ENCODE data around the gene UNC50. TPM values are rescaled to one million over a fixed set of nuclear protein-coding genes. Genes with fewer than 3 reads are reported as not detected.

UNC50 gene
- total and polyA plus RNA-seq, 2 donors (not counting 1 experiment from before 2014, with no cell fraction given): 64.1 to 71.4 TPM

DNA sequence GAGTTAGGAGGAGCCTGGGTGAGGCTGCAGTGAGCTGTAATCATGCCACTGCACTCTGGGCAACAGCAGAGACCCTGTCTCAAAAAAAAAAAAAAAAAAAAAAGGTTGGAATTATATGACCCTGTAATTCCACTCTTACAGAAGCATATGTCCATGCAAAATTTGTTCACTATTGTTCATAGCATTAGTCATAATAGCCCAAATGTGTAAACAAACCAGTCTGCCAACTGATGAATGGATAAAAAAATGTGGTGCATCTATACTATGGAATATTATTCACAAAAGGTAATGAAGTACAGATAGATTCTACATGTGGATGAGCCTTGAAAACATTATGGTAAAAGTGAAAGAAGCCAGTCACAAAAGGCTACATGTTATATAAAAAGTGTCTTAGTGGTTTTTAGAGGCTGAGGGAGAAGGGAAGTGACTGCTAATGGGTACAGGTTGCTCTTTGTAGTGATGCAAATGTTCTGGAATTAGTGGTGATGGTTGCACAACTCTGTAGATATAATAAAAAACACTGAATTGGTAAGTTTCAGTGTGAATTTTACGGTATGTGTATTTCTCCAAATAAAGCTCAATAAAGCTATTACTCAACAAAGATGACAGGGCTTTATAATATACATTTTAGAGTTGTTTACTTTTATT lies 9.5 kb upstream of the UNC50 start:
- Histone ChIP-seq H3K79me2 (ENCODE audit: control insufficient read depth, insufficient read depth, low read length) (no peaks in the 10 kb centered on the region), H3K9ac (ENCODE audit: insufficient read depth, low read length) (no peak overlapping the region), H3K27ac (ENCODE audit: insufficient read depth, low read length) (no peak overlapping the region), H2AFZ (ENCODE audit: low read length) (no peak overlapping the region), H3K36me3 (ENCODE audit: control insufficient read depth, insufficient read depth, low read length) (peaks cover 2% of the 10 kb centered on the region), H3K4me2 (ENCODE audit: extremely low read depth, insufficient read depth, low read length) (no peak overlapping the region), H3K4me1 (ENCODE audit: control insufficient read depth, extremely low read depth, insufficient read depth, low read length) (no peaks in the 10 kb centered on the region), H3K27me3 (ENCODE audit: control insufficient read depth, insufficient read depth, low read length) (no peaks in the 10 kb centered on the region), H3K9me3 (ENCODE audit: control insufficient read depth, insufficient read depth, low read depth, low read length) (no peaks in the 10 kb centered on the region), H3K4me3 (replicated peaks in 1 of 4; ENCODE audit: control extremely low read depth in 1 of 4, insufficient read depth in 1 of 4, low read depth in 3 of 4, low read length in 4 of 4) (no peak overlapping the region), H4K20me1 (ENCODE audit: control insufficient read depth, extremely low read depth, insufficient read depth, low read length) (no peaks in the 10 kb centered on the region)
- peak; percentile 50 to 51 for DNase-seq (ENCODE audit: low read depth in 2 of 2)
- TF ChIP-seq, protein P1, sequence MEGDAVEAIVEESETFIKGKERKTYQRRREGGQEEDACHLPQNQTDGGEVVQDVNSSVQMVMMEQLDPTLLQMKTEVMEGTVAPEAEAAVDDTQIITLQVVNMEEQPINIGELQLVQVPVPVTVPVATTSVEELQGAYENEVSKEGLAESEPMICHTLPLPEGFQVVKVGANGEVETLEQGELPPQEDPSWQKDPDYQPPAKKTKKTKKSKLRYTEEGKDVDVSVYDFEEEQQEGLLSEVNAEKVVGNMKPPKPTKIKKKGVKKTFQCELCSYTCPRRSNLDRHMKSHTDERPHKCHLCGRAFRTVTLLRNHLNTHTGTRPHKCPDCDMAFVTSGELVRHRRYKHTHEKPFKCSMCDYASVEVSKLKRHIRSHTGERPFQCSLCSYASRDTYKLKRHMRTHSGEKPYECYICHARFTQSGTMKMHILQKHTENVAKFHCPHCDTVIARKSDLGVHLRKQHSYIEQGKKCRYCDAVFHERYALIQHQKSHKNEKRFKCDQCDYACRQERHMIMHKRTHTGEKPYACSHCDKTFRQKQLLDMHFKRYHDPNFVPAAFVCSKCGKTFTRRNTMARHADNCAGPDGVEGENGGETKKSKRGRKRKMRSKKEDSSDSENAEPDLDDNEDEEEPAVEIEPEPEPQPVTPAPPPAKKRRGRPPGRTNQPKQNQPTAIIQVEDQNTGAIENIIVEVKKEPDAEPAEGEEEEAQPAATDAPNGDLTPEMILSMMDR (conservative IDR thresholded peaks at IDR 0.05 in 1 of 2, IDR thresholded peaks at IDR 0.05 in 1 of 2; ENCODE audit: low read depth in 1 of 2, low read length in 2 of 2): no peak
- TF ChIP-seq EZH2 (IDR thresholded peaks at IDR 0.05; ENCODE audit: low read length, missing control alignments): no peak

DNA sequence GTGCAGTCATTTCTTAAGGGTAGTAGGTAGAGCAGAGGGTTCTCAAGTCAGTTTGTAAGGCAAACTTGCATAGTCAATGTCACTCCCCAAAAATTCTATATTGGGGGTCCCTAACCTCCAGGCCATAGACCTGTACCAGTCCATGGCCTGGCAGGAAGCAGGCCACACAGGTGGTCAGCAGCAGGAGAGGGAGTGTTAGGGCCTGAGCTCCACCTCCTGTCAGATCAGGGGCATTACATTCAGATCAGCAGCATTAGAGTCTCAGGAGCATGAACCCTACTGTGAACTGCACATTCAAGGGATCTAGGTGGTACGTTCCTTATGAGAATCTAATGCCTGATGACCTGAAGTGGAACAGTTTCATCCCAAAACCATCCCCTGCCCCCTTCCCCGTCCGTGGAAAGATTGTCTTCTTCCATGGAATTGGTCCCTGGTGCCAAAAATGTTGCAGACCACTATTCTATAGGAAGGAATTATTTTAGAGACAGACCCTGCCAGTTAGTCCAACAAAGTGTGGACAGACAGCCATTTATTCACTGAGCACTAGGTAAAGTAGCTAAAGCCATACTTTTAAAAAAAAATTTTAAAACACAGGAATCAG lies 6.8 kb upstream of the UNC50 start:
- Histone ChIP-seq H3K36me3 (ENCODE audit: control insufficient read depth, insufficient read depth, low read length) (peaks cover 2% of the 10 kb centered on the region), H3K4me2 (ENCODE audit: extremely low read depth, insufficient read depth, low read length) (no peak overlapping the region), H3K9ac (ENCODE audit: insufficient read depth, low read length) (no peak overlapping the region), H3K27me3 (ENCODE audit: control insufficient read depth, insufficient read depth, low read length) (no peaks in the 10 kb centered on the region), H2AFZ (ENCODE audit: low read length) (no peak overlapping the region), H3K27ac (ENCODE audit: insufficient read depth, low read length) (no peak overlapping the region), H4K20me1 (ENCODE audit: control insufficient read depth, extremely low read depth, insufficient read depth, low read length) (no peaks in the 10 kb centered on the region), H3K4me3 (replicated peaks in 1 of 4; ENCODE audit: control extremely low read depth in 1 of 4, insufficient read depth in 1 of 4, low read depth in 3 of 4, low read length in 4 of 4) (no peak overlapping the region), H3K79me2 (ENCODE audit: control insufficient read depth, insufficient read depth, low read length) (peaks cover 7% of the 10 kb centered on the region), H3K4me1 (ENCODE audit: control insufficient read depth, extremely low read depth, insufficient read depth, low read length) (no peaks in the 10 kb centered on the region), H3K9me3 (ENCODE audit: control insufficient read depth, insufficient read depth, low read depth, low read length) (no peaks in the 10 kb centered on the region)
- TF ChIP-seq, protein P1 (conservative IDR thresholded peaks at IDR 0.05 in 1 of 2, IDR thresholded peaks at IDR 0.05 in 1 of 2; ENCODE audit: low read depth in 1 of 2, low read length in 2 of 2): peak; percentile 64 to 69
- TF ChIP-seq EZH2 (IDR thresholded peaks at IDR 0.05; ENCODE audit: low read length, missing control alignments): no peak
- peak; percentile 41 to 42 for DNase-seq (ENCODE audit: low read depth in 2 of 2)

- H3K9ac ChIP-seq (ENCODE audit: insufficient read depth, low read length): no peak overlapping the region
- H3K27ac ChIP-seq (ENCODE audit: insufficient read depth, low read length): no peak overlapping the region
- H3K4me1 ChIP-seq (ENCODE audit: control insufficient read depth, extremely low read depth, insufficient read depth, low read length): peaks cover 7% of the 10 kb centered on the region
- no peaks in the 10 kb centered on the region for H4K20me1 ChIP-seq (ENCODE audit: control insufficient read depth, extremely low read depth, insufficient read depth, low read length)
- no peak overlapping the region for H2AFZ ChIP-seq (ENCODE audit: low read length)
- no peak for TF ChIP-seq EZH2 (IDR thresholded peaks at IDR 0.05; ENCODE audit: low read length, missing control alignments)
- TF ChIP-seq, protein P1 (conservative IDR thresholded peaks at IDR 0.05 in 1 of 2, IDR thresholded peaks at IDR 0.05 in 1 of 2; ENCODE audit: low read depth in 1 of 2, low read length in 2 of 2): no peak
- no peak overlapping the region for H3K4me3 ChIP-seq (replicated peaks in 1 of 4; ENCODE audit: control extremely low read depth in 1 of 4, insufficient read depth in 1 of 4, low read depth in 3 of 4, low read length in 4 of 4)
- H3K4me2 ChIP-seq (ENCODE audit: extremely low read depth, insufficient read depth, low read length): no peak overlapping the region
- peaks cover 26% of the 10 kb centered on the region for H3K79me2 ChIP-seq (ENCODE audit: control insufficient read depth, insufficient read depth, low read length)
- peaks cover 2% of the 10 kb centered on the region for H3K36me3 ChIP-seq (ENCODE audit: control insufficient read depth, insufficient read depth, low read length)
- H3K27me3 ChIP-seq (ENCODE audit: control insufficient read depth, insufficient read depth, low read length): no peaks in the 10 kb centered on the region
- no peak for DNase-seq (ENCODE audit: low read depth in 2 of 2)
- no peaks in the 10 kb centered on the region for H3K9me3 ChIP-seq (ENCODE audit: control insufficient read depth, insufficient read depth, low read depth, low read length)
Observed at GRCh38 chr2:98604547-98604946, 3.8 kb upstream of the UNC50 start.
